ENCODE measurements around the gene ZBTB7B.

GRCh38 chr1:154987326-154987725 lies 15.3 kb upstream of the ZBTB7B start:
- no peak for TF ChIP-seq YY1 (IDR thresholded peaks at IDR 0.05; ENCODE audit: low read depth)
- TF ChIP-seq EGR1 (IDR thresholded peaks at IDR 0.05): no peak
- TF ChIP-seq REST (IDR thresholded peaks at IDR 0.05; ENCODE audit: low read depth): no peak
- no peak for TF ChIP-seq NFIC (IDR thresholded peaks at IDR 0.05)
- TF ChIP-seq MAX (IDR thresholded peaks at IDR 0.05): no peak
- no peak for TF ChIP-seq CEBPB (IDR thresholded peaks at IDR 0.05)
- TF ChIP-seq TAF1 (IDR thresholded peaks at IDR 0.05; ENCODE audit: low read depth): no peak
- TF ChIP-seq ZBTB7A (IDR thresholded peaks at IDR 0.05; ENCODE audit: low read depth): no peak
- no peak for TF ChIP-seq EP300 (IDR thresholded peaks at IDR 0.05; ENCODE audit: borderline replicate concordance)
- TF ChIP-seq USF1 (IDR thresholded peaks at IDR 0.05): no peak
- no peak for TF ChIP-seq TEAD4 (IDR thresholded peaks at IDR 0.05)
- no peak for TF ChIP-seq RAD21 (IDR thresholded peaks at IDR 0.05; ENCODE audit: low read depth)
- TF ChIP-seq CREB1 (IDR thresholded peaks at IDR 0.05; ENCODE audit: low read depth): no peak

All from Ishikawa (cell line).